ENCODE measurements around the gene APOBEC3H.

DNA sequence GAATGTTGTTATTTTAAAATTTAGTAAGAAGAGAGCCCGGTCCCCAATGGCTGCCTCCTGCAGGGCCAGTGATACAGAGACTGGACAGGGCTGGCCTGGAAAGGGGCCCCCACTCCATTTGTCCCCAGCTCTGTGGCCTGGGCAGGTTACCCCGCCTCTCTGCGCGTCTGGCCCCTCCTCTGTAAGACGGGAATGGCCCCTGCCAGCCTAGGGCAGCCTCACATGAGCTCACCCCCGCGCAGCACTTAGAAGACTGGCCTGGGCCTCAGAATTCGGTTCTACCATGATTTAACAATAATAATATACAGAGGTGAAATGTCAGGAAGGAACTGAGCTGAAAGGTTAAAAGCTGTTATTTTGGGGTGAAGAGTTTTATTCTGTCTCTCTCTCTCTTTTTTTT lies 18.7 kb upstream of the APOBEC3H start:
- TF ChIP-seq, protein P1, sequence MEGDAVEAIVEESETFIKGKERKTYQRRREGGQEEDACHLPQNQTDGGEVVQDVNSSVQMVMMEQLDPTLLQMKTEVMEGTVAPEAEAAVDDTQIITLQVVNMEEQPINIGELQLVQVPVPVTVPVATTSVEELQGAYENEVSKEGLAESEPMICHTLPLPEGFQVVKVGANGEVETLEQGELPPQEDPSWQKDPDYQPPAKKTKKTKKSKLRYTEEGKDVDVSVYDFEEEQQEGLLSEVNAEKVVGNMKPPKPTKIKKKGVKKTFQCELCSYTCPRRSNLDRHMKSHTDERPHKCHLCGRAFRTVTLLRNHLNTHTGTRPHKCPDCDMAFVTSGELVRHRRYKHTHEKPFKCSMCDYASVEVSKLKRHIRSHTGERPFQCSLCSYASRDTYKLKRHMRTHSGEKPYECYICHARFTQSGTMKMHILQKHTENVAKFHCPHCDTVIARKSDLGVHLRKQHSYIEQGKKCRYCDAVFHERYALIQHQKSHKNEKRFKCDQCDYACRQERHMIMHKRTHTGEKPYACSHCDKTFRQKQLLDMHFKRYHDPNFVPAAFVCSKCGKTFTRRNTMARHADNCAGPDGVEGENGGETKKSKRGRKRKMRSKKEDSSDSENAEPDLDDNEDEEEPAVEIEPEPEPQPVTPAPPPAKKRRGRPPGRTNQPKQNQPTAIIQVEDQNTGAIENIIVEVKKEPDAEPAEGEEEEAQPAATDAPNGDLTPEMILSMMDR (IDR thresholded peaks at IDR 0.05; ENCODE audit: low read depth, low read length) = no peak
- no peak for TF ChIP-seq POLR2A (IDR thresholded peaks at IDR 0.05; ENCODE audit: extremely low read depth, insufficient read length)
- TF ChIP-seq, protein P2, sequence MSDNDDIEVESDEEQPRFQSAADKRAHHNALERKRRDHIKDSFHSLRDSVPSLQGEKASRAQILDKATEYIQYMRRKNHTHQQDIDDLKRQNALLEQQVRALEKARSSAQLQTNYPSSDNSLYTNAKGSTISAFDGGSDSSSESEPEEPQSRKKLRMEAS (IDR thresholded peaks at IDR 0.05; ENCODE audit: low read depth, low read length) = no peak
